Peyer's patch (tissue), 4 donors: ENCODE results near the gene CTXND1.

Experiments
- POLR2A ChIP-seq, 2 donors: fragments of 450-650 bp; IDR thresholded peaks; one replicate each; pipeline ENCODE4 v1.5.1; 2017; ENCODE audit warnings: antibody characterized with exemption in 2 of 2, mild to moderate bottlenecking in 2 of 2, moderate library complexity in 2 of 2
- TF ChIP-seq, protein P1 (sequence below), 6 experiments: fragments of 450-650 bp in 4 of 6; fragments of 200-600 bp in 2 of 6; sonication (generic) in 1 of 6; IDR thresholded peaks; one replicate each; pipeline ENCODE4 v1.5.1; 2017 to 2019; ENCODE audit warnings: antibody characterized with exemption in 6 of 6, mild to moderate bottlenecking in 3 of 6, moderate library complexity in 1 of 6

DNA sequence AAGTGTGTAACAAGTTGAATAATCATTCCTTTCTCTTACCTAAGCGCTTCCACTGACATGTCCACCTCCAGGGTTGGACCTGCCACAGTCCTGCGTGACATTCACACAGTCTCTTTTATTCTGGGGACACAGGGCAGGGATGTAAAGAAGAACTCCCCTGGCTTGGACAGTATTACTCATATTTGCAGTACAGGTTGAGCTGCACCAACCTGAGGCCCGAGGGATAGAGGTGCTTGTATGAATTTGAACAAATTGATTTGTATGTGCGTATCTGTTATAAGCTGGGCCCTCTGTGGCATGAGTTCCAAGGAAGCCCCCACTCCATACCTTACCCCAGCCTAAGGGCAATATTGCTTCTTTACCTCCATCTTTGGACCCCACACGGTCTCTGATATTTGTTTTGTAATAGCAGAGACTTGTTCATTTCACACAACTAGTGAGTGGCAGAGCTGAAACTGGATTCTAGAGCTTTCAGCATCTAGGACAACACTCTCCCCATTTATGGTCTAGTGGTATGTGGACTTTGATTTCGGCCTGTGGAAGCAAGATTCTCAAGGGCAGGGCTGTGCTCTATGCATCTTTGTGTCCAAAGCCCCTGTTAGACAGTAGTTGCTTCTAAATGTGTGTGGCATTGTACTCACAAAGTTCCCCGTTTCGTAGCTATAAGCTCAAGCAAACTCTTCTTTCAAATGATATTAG is 60.0 kb downstream of the CTXND1 start:
- TF ChIP-seq POLR2A (IDR thresholded peaks at IDR 0.05), result no peak
- TF ChIP-seq, protein P1, sequence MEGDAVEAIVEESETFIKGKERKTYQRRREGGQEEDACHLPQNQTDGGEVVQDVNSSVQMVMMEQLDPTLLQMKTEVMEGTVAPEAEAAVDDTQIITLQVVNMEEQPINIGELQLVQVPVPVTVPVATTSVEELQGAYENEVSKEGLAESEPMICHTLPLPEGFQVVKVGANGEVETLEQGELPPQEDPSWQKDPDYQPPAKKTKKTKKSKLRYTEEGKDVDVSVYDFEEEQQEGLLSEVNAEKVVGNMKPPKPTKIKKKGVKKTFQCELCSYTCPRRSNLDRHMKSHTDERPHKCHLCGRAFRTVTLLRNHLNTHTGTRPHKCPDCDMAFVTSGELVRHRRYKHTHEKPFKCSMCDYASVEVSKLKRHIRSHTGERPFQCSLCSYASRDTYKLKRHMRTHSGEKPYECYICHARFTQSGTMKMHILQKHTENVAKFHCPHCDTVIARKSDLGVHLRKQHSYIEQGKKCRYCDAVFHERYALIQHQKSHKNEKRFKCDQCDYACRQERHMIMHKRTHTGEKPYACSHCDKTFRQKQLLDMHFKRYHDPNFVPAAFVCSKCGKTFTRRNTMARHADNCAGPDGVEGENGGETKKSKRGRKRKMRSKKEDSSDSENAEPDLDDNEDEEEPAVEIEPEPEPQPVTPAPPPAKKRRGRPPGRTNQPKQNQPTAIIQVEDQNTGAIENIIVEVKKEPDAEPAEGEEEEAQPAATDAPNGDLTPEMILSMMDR (IDR thresholded peaks at IDR 0.05), result no peak
